Measurements from ENCODE around the gene CPA2.
"Not testable (repeated sequence)": the region's sequence is repeated elsewhere in the genome, so short reads cannot be mapped to it uniquely, and the experiment has no call there.

- not testable (repeated sequence) for TF ChIP-seq POLR2A, CTCF (IDR thresholded peaks at IDR 0.05)
Measured at GRCh38 chr7:130321542-130322229, 55.0 kb downstream of the CPA2 start.
